ENCODE data around the gene COPS3. TPM values are rescaled to one million over a fixed set of nuclear protein-coding genes. Genes with fewer than 3 reads are reported as not detected.

The COPS3 gene
- total and polyA plus RNA-seq, 2 experiments from 2014 or later: 108 to 121 TPM

GRCh38 chr17:17221329-17221728 lies 59.7 kb downstream of the COPS3 start:
- H3K36me3 Mint-ChIP-seq (ENCODE audit: low read depth): peaks cover 77% of the 10 kb centered on the region
- H3K27ac ChIP-seq (ENCODE audit: low read depth): no peak overlapping the region
- H3K4me1 ChIP-seq (ENCODE audit: insufficient read depth): no peaks in the 10 kb centered on the region
- no peak overlapping the region for H2AFZ ChIP-seq
- H3K27me3 ChIP-seq (ENCODE audit: insufficient read depth): no peaks in the 10 kb centered on the region
- no peak overlapping the region for H3K4me3 ChIP-seq
- no peaks in the 10 kb centered on the region; the same call in 1 of the 3 replicates for H3K4me1 Mint-ChIP-seq
- no peaks in the 10 kb centered on the region for H3F3A ChIP-seq (replicated peaks; ENCODE audit: low read depth)
- H3K79me2 ChIP-seq (replicated peaks; ENCODE audit: insufficient read depth): no peaks in the 10 kb centered on the region
- no peaks in the 10 kb centered on the region for H3K9me2 ChIP-seq (ENCODE audit: insufficient read depth)
- no peak overlapping the region for H3K4me3 Mint-ChIP-seq
- H3K9me3 Mint-ChIP-seq: no peaks in the 10 kb centered on the region
- no peak overlapping the region for H3K4me2 ChIP-seq
- ATAC-seq (no peak), DNase-seq (ENCODE audit: low spot score) (no peak)
- peaks cover 6% of the 10 kb centered on the region; the same call in 1 of the 2 replicates for H4K20me1 ChIP-seq (replicated peaks; ENCODE audit: insufficient read depth)
- H3K27me3 Mint-ChIP-seq (ENCODE audit: insufficient read depth, low read depth, poor library complexity): peaks cover 14% of the 10 kb centered on the region
- H3K27ac Mint-ChIP-seq: no peak overlapping the region; the same call in 1 of the 2 replicates
- peaks cover 31% of the 10 kb centered on the region for H3K36me3 ChIP-seq (ENCODE audit: insufficient read depth)
- no peak for TF ChIP-seq REST (IDR thresholded peaks at IDR 0.05; ENCODE audit: unreplicated experiment)

DNA sequence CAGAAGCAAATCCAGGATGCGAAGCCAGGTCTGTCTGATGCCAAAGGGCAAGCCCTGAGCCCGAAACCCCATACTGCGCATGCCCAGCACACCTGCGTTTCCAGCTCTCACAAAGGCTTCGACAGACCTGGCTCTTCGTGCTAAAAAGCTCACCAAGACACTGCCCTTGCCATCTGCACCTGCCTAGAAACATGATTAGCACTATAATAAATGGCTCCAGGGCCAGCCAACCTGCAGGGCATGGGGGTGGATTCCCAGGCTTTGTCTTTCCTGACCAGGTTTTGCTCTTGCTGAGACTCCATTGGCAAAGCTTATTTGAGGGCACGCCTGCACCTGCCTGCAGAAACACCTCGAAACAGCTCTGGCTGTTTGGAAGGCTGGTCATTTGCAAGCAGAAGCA lies 60.5 kb downstream of the COPS3 start:
- peaks cover 74% of the 10 kb centered on the region for H3K36me3 Mint-ChIP-seq (ENCODE audit: low read depth)
- TF ChIP-seq, protein P1, sequence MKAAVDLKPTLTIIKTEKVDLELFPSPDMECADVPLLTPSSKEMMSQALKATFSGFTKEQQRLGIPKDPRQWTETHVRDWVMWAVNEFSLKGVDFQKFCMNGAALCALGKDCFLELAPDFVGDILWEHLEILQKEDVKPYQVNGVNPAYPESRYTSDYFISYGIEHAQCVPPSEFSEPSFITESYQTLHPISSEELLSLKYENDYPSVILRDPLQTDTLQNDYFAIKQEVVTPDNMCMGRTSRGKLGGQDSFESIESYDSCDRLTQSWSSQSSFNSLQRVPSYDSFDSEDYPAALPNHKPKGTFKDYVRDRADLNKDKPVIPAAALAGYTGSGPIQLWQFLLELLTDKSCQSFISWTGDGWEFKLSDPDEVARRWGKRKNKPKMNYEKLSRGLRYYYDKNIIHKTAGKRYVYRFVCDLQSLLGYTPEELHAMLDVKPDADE (IDR thresholded peaks at IDR 0.05): no peak
- no peak for TF ChIP-seq EZH2phosphoT487 (IDR thresholded peaks at IDR 0.05; ENCODE audit: unreplicated experiment)
- no peak for TF ChIP-seq POLR2AphosphoS5 (IDR thresholded peaks at IDR 0.05; ENCODE audit: low read depth)
- TF ChIP-seq JUNB (IDR thresholded peaks at IDR 0.05; ENCODE audit: unreplicated experiment): no peak
- no peak for TF ChIP-seq ZNF462 (CRISPR knock-in tag; IDR thresholded peaks at IDR 0.05)
- no peak for TF ChIP-seq REST (IDR thresholded peaks at IDR 0.05; ENCODE audit: unreplicated experiment)
- no peak for TF ChIP-seq STAT1 (IDR thresholded peaks at IDR 0.05; ENCODE audit: unreplicated experiment)

More for the DNA sequence above, 60.5 kb downstream of the COPS3 start:
- peaks cover 26% of the 10 kb centered on the region for H3K36me3 ChIP-seq (ENCODE audit: insufficient read depth)
- no peak for ATAC-seq
- H3K27me3 ChIP-seq (ENCODE audit: insufficient read depth): no peaks in the 10 kb centered on the region
- no peaks in the 10 kb centered on the region for H3K4me1 ChIP-seq (ENCODE audit: insufficient read depth)
- H2AFZ ChIP-seq: no peak overlapping the region
- peaks cover 14% of the 10 kb centered on the region for H3K27me3 Mint-ChIP-seq (ENCODE audit: insufficient read depth, low read depth, poor library complexity)
- peak overlapping the region; percentile 93; the same call in 1 of the 2 replicates for H3K27ac Mint-ChIP-seq
- H3K4me3 Mint-ChIP-seq: no peak overlapping the region
- DNase-seq (ENCODE audit: low spot score): no peak
- peaks cover 6% of the 10 kb centered on the region; the same call in 1 of the 2 replicates for H4K20me1 ChIP-seq (replicated peaks; ENCODE audit: insufficient read depth)
- H3K9me2 ChIP-seq (ENCODE audit: insufficient read depth): no peaks in the 10 kb centered on the region
- no peaks in the 10 kb centered on the region for H3F3A ChIP-seq (replicated peaks; ENCODE audit: low read depth)
- H3K4me1 Mint-ChIP-seq: no peaks in the 10 kb centered on the region; the same call in 1 of the 3 replicates
- H3K4me2 ChIP-seq: no peak overlapping the region
- H3K27ac ChIP-seq (ENCODE audit: low read depth): no peak overlapping the region
- no peaks in the 10 kb centered on the region for H3K9me3 Mint-ChIP-seq
- no peaks in the 10 kb centered on the region for H3K79me2 ChIP-seq (replicated peaks; ENCODE audit: insufficient read depth)
- no peak overlapping the region for H3K4me3 ChIP-seq
